Stimulated activated CD4-positive, alpha-beta T cell treated with anti-CD3 and anti-CD28 coated beads, Interleukin-12 subunit alpha, Interleukin-12 subunit beta, amount 100 ng/mL, for 24 hours (primary cell): ENCODE data around the gene VWA5B2.

ENCODE experiments used
- DNase-seq, 2 experiments: peaks; one replicate each; pipeline ENCODE4 v3.0.0-alpha.2; 2020; ENCODE audit warnings: low read depth in 2 of 2

VWA5B2 gene

GRCh38 chr3:184223946-184224345 is 5.4 kb upstream of the VWA5B2 start:
- DNase-seq = no peak

GRCh38 chr3:184227481-184227935 is 1.9 kb upstream of the VWA5B2 start:
- peak; percentile 17 to 44 for DNase-seq

- DNase-seq = no peak
Observed at GRCh38 chr3:184228376-184229137, 828 bp upstream of the VWA5B2 start.

GRCh38 chr3:184230081-184230602 is 757 bp downstream of the VWA5B2 start:
- DNase-seq = no peak

- no peak for DNase-seq
Observed at GRCh38 chr3:184230603-184231528, 1.5 kb downstream of the VWA5B2 start.

GRCh38 chr3:184231671-184232070 is 2.3 kb downstream of the VWA5B2 start:
- DNase-seq = no peak

GRCh38 chr3:184233127-184233843 is 3.9 kb downstream of the VWA5B2 start:
- no peak for DNase-seq

GRCh38 chr3:184234224-184234623 is 4.8 kb downstream of the VWA5B2 start:
- no peak for DNase-seq

GRCh38 chr3:184234671-184235380 is 5.4 kb downstream of the VWA5B2 start:
- no peak for DNase-seq

- DNase-seq = no peak
Observed at GRCh38 chr3:184235381-184236032, 6.1 kb downstream of the VWA5B2 start.

GRCh38 chr3:184236033-184236410 is 6.6 kb downstream of the VWA5B2 start:
- DNase-seq = no peak

- DNase-seq = no peak
Observed at GRCh38 chr3:184236636-184237035, 7.3 kb downstream of the VWA5B2 start.

- no peak for DNase-seq
Observed at GRCh38 chr3:184237211-184237610, 7.8 kb downstream of the VWA5B2 start.

GRCh38 chr3:184237807-184238206 is 8.4 kb downstream of the VWA5B2 start:
- DNase-seq = no peak

- DNase-seq = no peak
Observed at GRCh38 chr3:184238246-184238818, 8.9 kb downstream of the VWA5B2 start.

GRCh38 chr3:184239221-184239620 is 9.8 kb downstream of the VWA5B2 start:
- DNase-seq = no peak

GRCh38 chr3:184239708-184240107 is 10.3 kb downstream of the VWA5B2 start:
- no peak for DNase-seq

- no peak for DNase-seq
Observed at GRCh38 chr3:184240384-184241140, 11.2 kb downstream of the VWA5B2 start.

GRCh38 chr3:184241141-184241446 is 11.7 kb downstream of the VWA5B2 start:
- no peak for DNase-seq
